GM18517 (cell line): Measurements from ENCODE around the gene GNGT2.
A peak's percentile ranks its signal among the peaks of the same experiment; 100 is the strongest.
"Not testable (repeated sequence)": the region's sequence is repeated elsewhere in the genome, so short reads cannot be mapped to it uniquely, and the experiment has no call there.

Experiments
- ATAC-seq: cut with Tn5 transposase; IDR thresholded peaks from one replicate; pipeline ENCODE4 v1.9.1; 2021; ENCODE audit warnings: mild to moderate bottlenecking, moderate library complexity; ENCODE audit not compliant: unreplicated experiment

Gene GNGT2

DNA sequence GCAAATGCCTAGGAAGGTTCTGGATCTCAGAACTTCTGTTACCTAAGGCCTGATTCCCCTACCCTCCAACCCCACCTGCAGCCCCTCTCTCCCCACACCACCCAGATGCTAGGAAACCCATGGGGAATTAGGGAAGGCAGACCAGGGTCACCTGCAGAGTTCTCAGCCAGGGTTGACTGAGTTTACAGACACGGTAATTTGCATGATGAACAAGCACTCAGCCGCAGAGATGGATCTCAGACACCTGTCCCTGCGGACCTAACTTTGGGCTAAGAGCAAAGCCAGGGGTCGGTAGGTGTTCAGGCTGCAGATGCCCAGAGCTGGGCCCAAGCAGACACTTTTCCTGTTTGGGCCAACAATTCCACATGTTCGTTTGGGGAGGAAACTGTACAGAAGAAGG is 3.0 kb upstream of the GNGT2 start:
- no peak for ATAC-seq

- no peak for ATAC-seq
Measured at GRCh38 chr17:49209061-49209571, 1.3 kb downstream of the GNGT2 start.

GRCh38 chr17:49204516-49204915 is 5.9 kb downstream of the GNGT2 start:
- ATAC-seq, result no peak

DNA sequence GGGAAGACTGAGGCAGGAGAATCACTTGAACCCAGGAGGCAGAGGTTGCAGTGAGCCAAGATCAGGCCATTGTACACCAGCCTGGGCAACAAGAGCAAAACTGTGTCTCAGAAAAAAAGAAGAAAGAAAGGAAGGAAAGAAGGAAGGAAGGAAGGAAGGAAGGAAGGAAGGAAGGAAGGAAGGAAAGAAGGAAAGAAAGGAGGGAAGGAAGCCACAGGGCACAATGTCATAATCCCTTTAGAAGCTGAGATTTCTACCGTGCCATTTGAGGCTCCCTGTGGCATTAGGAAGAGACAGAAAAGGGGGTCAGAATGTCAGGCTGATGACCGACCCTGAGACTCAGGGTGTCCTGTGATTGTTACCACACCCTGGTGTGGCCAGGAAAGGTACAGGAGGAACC is 6.6 kb downstream of the GNGT2 start:
- no peak for ATAC-seq

- no peak for ATAC-seq
Measured at GRCh38 chr17:49201481-49201927, 8.9 kb downstream of the GNGT2 start.

- ATAC-seq, result no peak
Measured at GRCh38 chr17:49200423-49201083, 9.8 kb downstream of the GNGT2 start.

DNA sequence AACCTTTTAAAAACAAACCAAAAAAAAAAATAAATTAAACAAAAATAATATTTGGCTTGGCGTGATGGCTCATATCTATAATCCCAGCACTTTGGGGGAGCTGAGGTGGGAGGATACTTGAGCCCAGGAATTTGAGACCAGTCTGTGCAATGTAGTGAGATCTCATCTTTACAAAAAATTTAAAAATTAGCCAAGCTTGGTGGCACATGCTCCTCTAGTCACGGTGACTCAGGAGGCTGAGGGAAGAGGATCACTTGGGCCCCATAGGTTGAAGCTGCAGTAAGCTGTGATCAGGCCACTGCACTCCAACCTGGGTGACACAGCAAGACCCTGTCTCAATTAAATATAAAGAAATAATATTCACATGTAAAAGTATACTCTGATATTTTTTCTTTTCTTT is 12.2 kb downstream of the GNGT2 start:
- no peak for ATAC-seq

GRCh38 chr17:49197346-49197998 is 12.9 kb downstream of the GNGT2 start:
- ATAC-seq, result no peak

- ATAC-seq, result no peak
Measured at GRCh38 chr17:49196520-49196919, 13.9 kb downstream of the GNGT2 start.

GRCh38 chr17:49195751-49196150 is 14.6 kb downstream of the GNGT2 start:
- ATAC-seq, result no peak

DNA sequence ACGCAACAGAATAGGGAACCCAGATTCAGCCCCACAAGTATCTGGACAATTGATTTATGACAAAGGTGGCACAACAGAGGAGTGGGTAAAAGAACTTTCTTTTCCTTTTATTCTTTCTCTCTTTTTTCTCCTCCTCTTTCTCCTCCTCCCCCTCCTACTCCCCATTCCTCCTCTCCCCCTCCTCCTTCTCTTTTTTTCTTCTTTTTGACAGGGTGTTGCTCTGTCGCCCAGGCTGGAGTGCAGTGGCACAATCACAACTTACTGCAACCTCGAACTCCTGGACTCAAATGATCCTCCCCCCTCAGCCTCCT is 16.1 kb downstream of the GNGT2 start:
- ATAC-seq, result no peak

DNA sequence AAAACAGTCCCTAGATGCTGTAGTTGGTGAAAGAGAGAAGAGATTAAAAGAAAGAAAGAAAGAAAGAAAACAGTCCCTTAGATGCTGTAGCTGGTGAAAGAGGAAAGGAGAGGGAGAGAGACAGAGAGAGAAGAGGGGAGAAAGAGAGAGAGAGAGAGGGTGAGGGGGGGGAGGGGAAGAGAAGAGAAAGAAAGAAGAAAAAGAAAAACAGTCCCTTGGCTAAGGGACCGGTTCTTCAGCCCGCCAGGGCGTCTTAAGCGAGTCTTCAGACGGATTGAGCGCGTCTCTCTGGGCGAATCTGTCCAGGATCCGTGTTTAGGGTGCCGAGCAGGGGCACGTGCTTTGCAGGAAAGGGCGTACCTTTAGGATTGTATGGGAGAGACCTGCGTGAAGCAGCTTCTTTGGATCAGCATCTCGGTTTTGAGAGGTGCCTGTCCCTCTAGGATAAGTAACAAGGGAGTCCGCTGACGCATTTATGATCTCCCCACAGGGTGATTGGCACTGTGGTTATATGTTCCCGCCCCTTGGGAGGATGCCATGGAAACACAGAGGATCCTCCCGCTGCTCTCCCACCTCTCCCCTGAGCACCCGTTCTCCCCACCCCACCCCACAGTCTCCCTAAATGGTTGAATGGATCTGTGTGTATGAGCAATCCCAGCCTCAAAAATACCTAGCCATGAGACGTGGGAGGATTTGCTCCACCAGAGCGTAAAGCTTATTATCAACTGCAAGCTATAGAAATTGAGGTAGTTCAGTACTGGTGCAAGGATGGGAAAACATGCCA is 16.7 kb downstream of the GNGT2 start:
- ATAC-seq, result no peak

- ATAC-seq, result peak; percentile 55
Measured at GRCh38 chr17:49191917-49192741, 18.2 kb downstream of the GNGT2 start.

DNA sequence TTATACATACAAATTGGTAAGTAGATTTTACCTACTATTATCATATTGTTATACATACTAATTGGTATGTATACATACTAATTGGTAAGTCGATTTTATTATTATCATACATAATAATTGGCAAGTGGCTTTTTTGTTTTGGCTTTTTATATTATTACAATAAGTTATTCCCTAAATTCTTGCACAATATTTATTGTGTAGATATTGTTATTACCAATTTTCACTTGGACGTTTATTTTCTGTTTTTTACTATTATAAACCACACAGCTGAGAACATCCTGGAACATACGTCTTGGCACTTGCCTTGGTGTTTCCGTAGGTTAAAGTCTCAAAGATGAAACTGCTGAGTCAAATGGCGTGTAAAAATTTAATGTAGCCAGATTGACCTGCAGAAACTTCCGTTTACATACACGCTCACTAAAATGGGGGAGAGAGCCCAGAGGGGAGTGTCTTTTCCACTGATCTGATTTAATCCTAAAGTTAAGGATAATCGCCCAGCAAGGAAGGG is 18.9 kb downstream of the GNGT2 start:
- ATAC-seq, result peak; percentile 2

DNA sequence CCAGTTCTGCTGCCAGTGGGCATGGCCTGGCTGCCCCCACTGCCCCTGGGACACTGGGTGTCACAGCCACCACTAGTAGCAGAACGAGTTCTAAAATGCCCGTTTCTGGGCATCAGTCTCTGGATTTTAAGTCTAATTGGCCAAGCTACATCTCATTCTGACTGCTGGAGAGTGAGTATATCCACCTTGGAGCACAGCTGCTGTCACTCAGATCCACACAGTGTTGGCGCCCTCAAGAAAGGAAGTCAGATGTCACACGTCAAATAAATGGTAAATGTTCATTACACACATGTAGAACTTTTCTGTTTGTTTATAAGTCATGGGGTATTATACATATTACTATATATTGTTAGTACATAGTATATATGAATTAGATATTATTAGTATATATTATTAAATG is 19.4 kb downstream of the GNGT2 start:
- ATAC-seq, result no peak

- no peak for ATAC-seq
Measured at GRCh38 chr17:49187301-49187700, 23.1 kb downstream of the GNGT2 start.

- ATAC-seq, result not testable (repeated sequence)
Measured at GRCh38 chr17:49185381-49185780, 25.0 kb downstream of the GNGT2 start.

GRCh38 chr17:49184522-49184921 is 25.9 kb downstream of the GNGT2 start:
- not testable (repeated sequence) for ATAC-seq

DNA sequence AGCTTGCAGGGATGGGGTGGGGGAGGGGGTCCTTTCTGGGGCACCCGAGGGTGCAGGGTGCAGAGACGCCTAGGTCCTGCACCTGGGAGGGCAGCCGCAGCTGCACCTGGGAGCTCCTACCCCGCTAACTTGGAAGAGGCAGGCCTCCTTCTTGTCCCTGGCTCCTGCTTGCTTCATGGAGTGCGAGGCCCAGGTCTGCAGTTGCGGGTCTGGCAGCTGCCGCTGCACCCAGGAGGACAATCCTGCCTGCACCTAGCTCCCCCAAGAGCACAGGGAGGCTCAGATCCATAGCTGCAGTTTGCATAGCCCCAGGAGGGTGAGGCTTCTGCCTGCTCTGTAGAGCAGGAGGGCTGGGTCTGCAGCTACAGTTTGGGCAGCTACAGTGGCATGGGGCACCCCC is 26.6 kb downstream of the GNGT2 start:
- no peak for ATAC-seq

- no peak for ATAC-seq
Measured at GRCh38 chr17:49183341-49183740, 27.0 kb downstream of the GNGT2 start.
